GM12872 (cell line): Measurements from ENCODE around the gene MYH13.

Source experiments
- CTCF ChIP-seq: IDR thresholded peaks from 3 replicates; pipeline ENCODE4 v1.5.1; 2011; ENCODE audit warnings: low read depth, mild to moderate bottlenecking, low read length, moderate library complexity; ENCODE audit not compliant: insufficient read depth

MYH13 gene

GRCh38 chr17:10316801-10317542, 55.8 kb downstream of the MYH13 start:
- TF ChIP-seq CTCF = peak; percentile 97

GRCh38 chr17:10314329-10314728, 58.5 kb downstream of the MYH13 start:
- no peak for TF ChIP-seq CTCF

GRCh38 chr17:10313037-10313672, 59.7 kb downstream of the MYH13 start:
- no peak for TF ChIP-seq CTCF

GRCh38 chr17:10311131-10311530, 61.7 kb downstream of the MYH13 start:
- TF ChIP-seq CTCF = no peak

- no peak for TF ChIP-seq CTCF
Measured at GRCh38 chr17:10309003-10309974, 63.5 kb downstream of the MYH13 start.

- no peak for TF ChIP-seq CTCF
Measured at GRCh38 chr17:10306585-10306984, 66.2 kb downstream of the MYH13 start.

GRCh38 chr17:10305398-10305797, 67.4 kb downstream of the MYH13 start:
- no peak for TF ChIP-seq CTCF
